Osteoblast (primary cell): ENCODE measurements around the gene SMARCB1. TPM values are rescaled to one million over a fixed set of nuclear protein-coding genes. Genes with fewer than 3 reads are reported as not detected.

ENCODE experiments used
- DNase-seq: peaks from one replicate; pipeline ENCODE4 v3.0.0; 2011; ENCODE audit warnings: low spot score, mixed read lengths; ENCODE audit not compliant: insufficient read length; ENCODE audit errors: missing footprints
- H2AFZ ChIP-seq: 2 replicates; pipeline ENCODE4 v1.6.0; 2011; ENCODE audit warnings: mild to moderate bottlenecking, low read length
- H3K27ac ChIP-seq: 2 replicates; pipeline ENCODE4 v1.5.1; 2011; ENCODE audit warnings: mild to moderate bottlenecking, low read depth, low read length, moderate library complexity
- H3K27me3 ChIP-seq: 2 replicates; pipeline ENCODE4 v1.6.0; 2012; ENCODE audit warnings: mild to moderate bottlenecking, control low read depth, inconsistent platforms, low read length, moderate library complexity; ENCODE audit not compliant: insufficient read depth
- H3K36me3 ChIP-seq: 2 replicates; pipeline ENCODE4 v1.5.1; 2011; ENCODE audit warnings: mild to moderate bottlenecking, low read length, control low read depth, moderate library complexity; ENCODE audit not compliant: insufficient read depth
- H3K4me1 ChIP-seq: 2 replicates; pipeline ENCODE4 v1.5.1; 2011; ENCODE audit warnings: mild to moderate bottlenecking, low read length, control low read depth, moderate library complexity; ENCODE audit not compliant: insufficient read depth
- H3K4me2 ChIP-seq: 2 replicates; pipeline ENCODE4 v1.6.0; 2011; ENCODE audit warnings: mild to moderate bottlenecking, low read length; ENCODE audit not compliant: insufficient read depth
- H3K4me3 ChIP-seq: fragments of 200-600 bp; sonication (generic); 3 replicates; pipeline ENCODE4 v1.5.1; 2012; ENCODE audit warnings: mild to moderate bottlenecking, low read length, inconsistent platforms; ENCODE audit not compliant: insufficient read depth
- H3K79me2 ChIP-seq: 2 replicates; pipeline ENCODE4 v1.6.0; 2012; ENCODE audit warnings: mild to moderate bottlenecking, low read length, control low read depth, inconsistent platforms; ENCODE audit not compliant: insufficient read depth
- H3K9me3 ChIP-seq: 2 replicates; pipeline ENCODE4 v1.5.1; 2011; ENCODE audit warnings: low read depth, low read length, control low read depth
- H4K20me1 ChIP-seq: 2 replicates; pipeline ENCODE4 v1.6.0; 2012; ENCODE audit warnings: mild to moderate bottlenecking, low read length, control low read depth; ENCODE audit not compliant: insufficient read depth
- total RNA-seq: library from RNA; depleted of rRNA; stranded (reverse); fragments of >200 nt; gene quantifications from 2 replicates; pipeline ENCODE4 v1.2.3, GENCODE V29; 2012
- TF ChIP-seq, protein P1 (sequence below): IDR thresholded peaks from 2 replicates; pipeline ENCODE4 v1.5.1; 2011; ENCODE audit warnings: mild to moderate bottlenecking, low read depth, low read length, moderate library complexity; ENCODE audit errors: extremely low read depth

SMARCB1 gene
- total RNA-seq, 1 donor = 49.2 TPM

DNA sequence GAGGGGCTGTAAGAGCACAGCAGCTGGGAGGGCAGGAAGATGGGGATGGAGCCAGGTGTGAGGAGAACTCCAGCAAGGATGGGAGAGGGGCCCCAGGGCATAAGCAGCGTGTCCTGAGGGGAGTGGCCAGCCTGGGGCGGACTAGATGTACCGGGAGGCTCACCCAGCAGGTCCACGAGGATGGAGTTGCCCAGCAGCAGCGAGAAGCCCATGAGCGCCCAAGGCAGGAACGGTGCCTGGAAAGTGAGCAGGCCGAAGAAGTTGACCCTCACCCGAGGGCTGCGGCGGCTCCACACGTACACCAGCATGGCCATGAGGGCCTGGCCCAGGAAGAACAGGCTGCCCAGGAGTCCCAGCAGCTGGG is 50.7 kb downstream of the SMARCB1 start:
- Histone ChIP-seq H3K4me3 (no peak overlapping the region), H3K27ac (no peak overlapping the region), H3K27me3 (no peaks in the 10 kb centered on the region), H3K79me2 (peaks cover 8% of the 10 kb centered on the region), H3K36me3 (peaks cover 22% of the 10 kb centered on the region), H3K4me2 (no peak overlapping the region), H3K4me1 (peaks cover 4% of the 10 kb centered on the region), H2AFZ (no peak overlapping the region), H4K20me1 (peaks cover under 1% of the 10 kb centered on the region), H3K9me3 (no peaks in the 10 kb centered on the region)
- no peak for DNase-seq
- TF ChIP-seq, protein P1, sequence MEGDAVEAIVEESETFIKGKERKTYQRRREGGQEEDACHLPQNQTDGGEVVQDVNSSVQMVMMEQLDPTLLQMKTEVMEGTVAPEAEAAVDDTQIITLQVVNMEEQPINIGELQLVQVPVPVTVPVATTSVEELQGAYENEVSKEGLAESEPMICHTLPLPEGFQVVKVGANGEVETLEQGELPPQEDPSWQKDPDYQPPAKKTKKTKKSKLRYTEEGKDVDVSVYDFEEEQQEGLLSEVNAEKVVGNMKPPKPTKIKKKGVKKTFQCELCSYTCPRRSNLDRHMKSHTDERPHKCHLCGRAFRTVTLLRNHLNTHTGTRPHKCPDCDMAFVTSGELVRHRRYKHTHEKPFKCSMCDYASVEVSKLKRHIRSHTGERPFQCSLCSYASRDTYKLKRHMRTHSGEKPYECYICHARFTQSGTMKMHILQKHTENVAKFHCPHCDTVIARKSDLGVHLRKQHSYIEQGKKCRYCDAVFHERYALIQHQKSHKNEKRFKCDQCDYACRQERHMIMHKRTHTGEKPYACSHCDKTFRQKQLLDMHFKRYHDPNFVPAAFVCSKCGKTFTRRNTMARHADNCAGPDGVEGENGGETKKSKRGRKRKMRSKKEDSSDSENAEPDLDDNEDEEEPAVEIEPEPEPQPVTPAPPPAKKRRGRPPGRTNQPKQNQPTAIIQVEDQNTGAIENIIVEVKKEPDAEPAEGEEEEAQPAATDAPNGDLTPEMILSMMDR = no peak

DNA sequence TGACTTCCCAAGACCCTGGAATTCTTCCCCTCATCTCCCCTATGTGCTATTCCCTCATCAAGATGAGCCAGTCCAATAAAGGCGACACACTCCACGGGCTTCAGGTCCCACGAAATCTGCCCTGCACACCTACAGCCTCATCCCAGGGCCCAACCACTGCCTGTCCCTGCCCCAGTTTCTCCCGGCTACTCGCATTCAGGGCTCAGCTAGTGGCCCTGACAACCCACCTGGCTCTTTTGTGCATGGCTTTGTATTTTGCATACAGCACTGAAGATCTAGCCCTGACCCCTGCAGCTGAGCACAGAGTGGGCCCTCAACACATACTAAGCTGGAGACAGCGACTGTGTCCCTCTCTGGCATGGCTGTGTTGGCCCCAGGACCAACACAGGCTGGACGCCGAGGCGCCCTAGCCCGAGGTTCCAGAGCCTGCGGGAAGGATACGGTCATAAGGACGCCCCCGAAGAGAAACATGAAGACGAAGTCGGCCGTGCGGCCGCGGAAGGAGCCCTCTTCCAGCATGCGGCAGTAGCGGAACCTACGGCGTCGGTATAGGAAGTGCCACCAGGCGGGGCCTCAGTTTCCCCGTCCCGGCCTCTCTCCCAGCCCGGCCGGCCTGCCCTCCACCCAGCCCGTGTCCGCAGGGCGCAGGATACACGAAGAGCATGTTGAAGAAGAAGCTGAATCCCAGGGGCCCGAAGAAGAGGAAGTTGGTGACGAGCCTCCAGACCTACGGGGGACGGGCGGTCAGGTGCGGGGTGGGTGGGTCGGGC is 51.3 kb downstream of the SMARCB1 start:
- Histone ChIP-seq H3K9me3 (no peaks in the 10 kb centered on the region), H3K4me1 (peaks cover 4% of the 10 kb centered on the region), H2AFZ (no peak overlapping the region), H3K27ac (no peak overlapping the region), H3K27me3 (no peaks in the 10 kb centered on the region), H4K20me1 (no peaks in the 10 kb centered on the region), H3K79me2 (peaks cover 3% of the 10 kb centered on the region), H3K4me3 (no peak overlapping the region), H3K4me2 (peak overlapping the region; percentile 76), H3K36me3 (peaks cover 22% of the 10 kb centered on the region)
- DNase-seq = no peak
- TF ChIP-seq, protein P1 = no peak

DNA sequence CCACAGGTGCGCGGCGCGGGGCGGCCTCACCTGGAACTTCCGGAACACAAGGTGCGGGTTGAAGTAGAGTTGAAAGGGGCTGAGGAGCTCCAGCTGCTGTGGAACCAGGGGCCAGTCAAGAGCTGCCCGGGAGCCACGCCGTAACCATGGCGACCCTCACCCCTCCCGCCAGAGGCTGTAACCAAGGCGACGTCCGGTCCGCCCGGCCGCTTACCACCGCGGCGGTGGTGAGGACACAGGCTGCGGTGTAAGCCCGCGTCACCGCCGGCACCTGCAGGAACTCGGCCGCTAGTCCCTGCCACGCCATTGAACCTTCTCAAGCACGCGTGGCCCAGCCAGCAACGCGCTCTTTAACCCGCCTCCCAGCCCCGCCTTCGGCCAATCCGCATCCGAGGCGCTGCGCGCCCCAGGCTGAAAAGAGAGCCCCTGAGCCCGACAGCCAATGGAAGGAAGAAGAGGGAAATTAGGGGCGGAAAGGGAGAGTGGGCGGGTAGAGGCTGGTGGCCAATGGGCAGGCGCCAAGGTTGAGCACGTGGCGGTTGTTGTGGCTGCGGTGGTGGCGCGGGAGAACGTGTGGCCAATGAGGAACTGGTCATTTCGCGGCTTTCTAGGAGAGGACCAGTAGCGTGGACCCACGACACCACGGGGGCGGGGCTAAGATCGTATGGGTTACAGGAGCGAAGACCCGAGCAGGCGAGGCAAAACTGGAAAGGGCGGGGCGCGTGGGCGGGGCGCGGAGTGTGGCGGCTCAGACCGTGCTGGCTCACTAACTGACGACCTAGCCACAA is 52.1 kb downstream of the SMARCB1 start, which contains the start of gene DERL3:
DERL3 (minus strand) TSS at position 326 of the 788 bp plus-strand sequence; CDS start at position 307, 19 bp downstream.
- Histone ChIP-seq H3K9me3 (no peaks in the 10 kb centered on the region), H2AFZ (peak within 1 kb of the TSS; percentile 56), H3K27ac (no peak within 1 kb of the TSS), H3K4me3 (peak within 1 kb of the TSS; percentile 53), H3K4me1 (peaks cover 4% of the 10 kb centered on the region), H3K36me3 (peaks cover 17% of the 10 kb centered on the region), H3K27me3 (no peaks in the 10 kb centered on the region), H3K4me2 (peak within 1 kb of the TSS; percentile 76), H4K20me1 (no peaks in the 10 kb centered on the region), H3K79me2 (no peaks in the 10 kb centered on the region)
- TF ChIP-seq, protein P1 = no peak
- peak; percentile 98 for DNase-seq

DNA sequence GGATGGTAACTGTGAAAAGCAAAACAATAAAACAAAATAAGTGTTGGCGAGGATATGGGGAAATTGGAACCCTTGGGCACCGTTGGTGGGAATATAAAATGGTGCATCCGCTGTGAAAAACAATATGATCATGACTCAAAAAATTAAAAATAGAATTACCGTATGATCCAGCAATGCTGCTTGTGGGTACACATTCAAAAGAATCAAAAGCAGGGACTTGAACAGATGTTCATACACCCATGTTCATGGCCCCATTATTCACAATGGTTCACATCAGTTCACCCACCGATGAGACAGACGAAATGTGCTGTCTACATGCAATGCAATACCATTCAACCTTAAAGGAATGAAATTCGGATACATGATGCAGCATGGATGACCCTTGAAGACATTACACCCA is 53.3 kb downstream of the SMARCB1 start:
- no peak overlapping the region for H3K4me3 ChIP-seq
- no peak overlapping the region for H3K4me2 ChIP-seq
- TF ChIP-seq, protein P1 = no peak
- no peaks in the 10 kb centered on the region for H3K9me3 ChIP-seq
- peaks cover 4% of the 10 kb centered on the region for H3K4me1 ChIP-seq
- peaks cover 13% of the 10 kb centered on the region for H3K36me3 ChIP-seq
- no peak overlapping the region for H3K27ac ChIP-seq
- DNase-seq = no peak
- no peaks in the 10 kb centered on the region for H3K27me3 ChIP-seq
- H2AFZ ChIP-seq = no peak overlapping the region
- no peaks in the 10 kb centered on the region for H4K20me1 ChIP-seq
- no peaks in the 10 kb centered on the region for H3K79me2 ChIP-seq
